IPS-11a (cell line): ENCODE data around the gene EZH1.

Experiments
- H3K4me3 ChIP-seq: one replicate; pipeline ENCODE4 v1.5.1; 2013; ENCODE audit warnings: low read depth, low read length, control low read depth

Gene EZH1

GRCh38 chr17:42744806-42745617 is at the start of gene EZH1:
Gene EZH1, minus strand, starts transcription at chr17:42745040. Its CDS starts 16,099 bp downstream, at chr17:42728941.
- H3K4me3 ChIP-seq: peak within 1 kb of the TSS; percentile 58

GRCh38 chr17:42792545-42792944 is 47.7 kb upstream of the EZH1 start:
- no peak overlapping the region for H3K4me3 ChIP-seq

- no peak overlapping the region for H3K4me3 ChIP-seq
Measured at GRCh38 chr17:42791948-42792347, 47.1 kb upstream of the EZH1 start.

GRCh38 chr17:42787266-42787665 is 42.4 kb upstream of the EZH1 start:
- no peak overlapping the region for H3K4me3 ChIP-seq

GRCh38 chr17:42784811-42785592 is 40.2 kb upstream of the EZH1 start:
- no peak overlapping the region for H3K4me3 ChIP-seq

GRCh38 chr17:42784409-42784808 is 39.6 kb upstream of the EZH1 start:
- no peak overlapping the region for H3K4me3 ChIP-seq

GRCh38 chr17:42783791-42784138 is 38.9 kb upstream of the EZH1 start:
- no peak overlapping the region for H3K4me3 ChIP-seq

GRCh38 chr17:42783062-42783790 is 38.4 kb upstream of the EZH1 start:
- H3K4me3 ChIP-seq: no peak overlapping the region

GRCh38 chr17:42782166-42783061 is 37.6 kb upstream of the EZH1 start:
- no peak overlapping the region for H3K4me3 ChIP-seq

- H3K4me3 ChIP-seq: no peak overlapping the region
Measured at GRCh38 chr17:42781639-42782165, 36.9 kb upstream of the EZH1 start.

- peak overlapping the region; percentile 43 for H3K4me3 ChIP-seq
Measured at GRCh38 chr17:42780851-42781638, 36.2 kb upstream of the EZH1 start.

GRCh38 chr17:42779936-42780850 is 35.4 kb upstream of the EZH1 start, which contains the start of gene WNK4:
Gene WNK4, plus strand, starts transcription at chr17:42780610. Its CDS starts 89 bp downstream, at chr17:42780699.
- peak within 1 kb of the TSS; percentile 43 for H3K4me3 ChIP-seq

GRCh38 chr17:42779304-42779935 is 34.6 kb upstream of the EZH1 start:
- no peak overlapping the region for H3K4me3 ChIP-seq

GRCh38 chr17:42778570-42778969 is 33.7 kb upstream of the EZH1 start:
- H3K4me3 ChIP-seq: no peak overlapping the region

- no peak overlapping the region for H3K4me3 ChIP-seq
Measured at GRCh38 chr17:42775534-42776098, 30.8 kb upstream of the EZH1 start.

- peak overlapping the region; percentile 98 for H3K4me3 ChIP-seq
Measured at GRCh38 chr17:42774066-42774745, 29.4 kb upstream of the EZH1 start.
